Pancreas (tissue), 10 donors: ENCODE results near the gene PSAT1. TPM values are rescaled to one million over a fixed set of nuclear protein-coding genes. Genes with fewer than 3 reads are reported as not detected.

ENCODE experiments used
- ATAC-seq, 4 donors: fragments of 200-7000 bp; cut with Tn5 transposase; one replicate each; pipeline versions ENCODE4 v1.8.0 to v1.9.1; 2020; ENCODE audit warnings: mild to moderate bottlenecking in 4 of 4, moderate library complexity in 4 of 4
- DNase-seq, 6 donors: peaks; one replicate each; pipeline ENCODE4 v3.0.0-alpha.2; 2020
- FAIRE-seq: peaks from 2 replicates; lab custom pipeline; 2012; peaks lifted over from hg19 to GRCh38; lab: Jason Lieb, UNC
- H3K27ac ChIP-seq, 4 donors: fragments of 200-600 bp; sonication (generic); 1 replicate in 3 of 4; 2 replicates in 1 of 4; pipeline versions ENCODE4 v1.5.0 to v1.8.0; 2020
- H3K27me3 ChIP-seq, 4 donors: fragments of 200-600 bp; one replicate each; pipeline ENCODE4 v1.8.0; 2021
- H3K36me3 ChIP-seq, 3 donors: fragments of 200-600 bp; sonication (generic) in 1 of 3; one replicate each; pipeline versions ENCODE4 v1.5.0 to v1.8.0; 2020 to 2021
- H3K4me1 ChIP-seq, 3 donors: fragments of 200-600 bp; one replicate each; pipeline ENCODE4 v1.8.0; 2021
- H3K4me3 ChIP-seq, 4 donors: fragments of 200-600 bp; sonication (generic) in 2 of 4; one replicate each; pipeline versions ENCODE4 v1.5.0 to v1.8.0; 2020 to 2021
- H3K9me3 ChIP-seq, 4 donors: fragments of 200-600 bp; one replicate each; pipeline ENCODE4 v1.8.0; 2021
- WGBS, 2 donors: extraction: QIAGEN DNeasy Blood & Tissue Kit; methylation state at CpG; one replicate each; pipeline ENCODE4 v1.1.7; 2013; 5-methylcytosine and 5-hydroxymethylcytosine counted together
- intact Hi-C, 3 donors: fragments of 100-400 bp; cut with DNase I; formaldehyde crosslinking; loops; one replicate each; pipeline versions ENCODE4 v1.11.1 to v1.14.2; 2022
- polyA plus RNA-seq, 2 donors: library from polyadenylated mRNA; stranded (reverse); fragments of 200-250 nt; gene quantifications; one replicate each; pipeline ENCODE4 v1.2.3, GENCODE V29; 2013
- total RNA-seq, 6 donors: library from RNA; stranded (reverse); fragmentation: NEBNext Ultra II Directional in 4 of 6; extraction: Animal tissue kit (Norgen Biotek cat#: 25700) in 4 of 6; gene quantifications; one replicate each; pipeline versions ENCODE4 v1.2.1 to v1.2.4, GENCODE V29; 2021 to 2023
- TF ChIP-seq, protein P1 (sequence below), 4 donors: fragments of 200-600 bp; sonication (generic) in 3 of 4; IDR thresholded peaks; one replicate each; pipeline versions ENCODE4 v1.5.0 to v1.8.0; 2021; ENCODE audit warnings: antibody characterized with exemption in 4 of 4
- donor health status: healthy with polysubstance abuse.
- donor health status: DM: no; HTN: no; CAD: no; lungs with moderate emphysema.
- donor health status: DM: no; HTN: no; CAD: no.
- donor health status: control.
- donor health status: control.
- donor health status: Bipolar disorder and iron deficiency.
- donor health status: DM: yes; HTN: yes; CAD: no.
- donor health status: DM: no; HTN: no; CAD: no.
- donor health status: DM: no; HTN: no; CAD: no.
- donor health status: DM: yes; HTN: yes; CAD: no.

PSAT1 gene
- total and polyA plus RNA-seq, 8 donors, result 9.0 to 189 (median 23.9) TPM

GRCh38 chr9:78286125-78286524 lies 10.8 kb upstream of the PSAT1 start:
- ATAC-seq, result no peak

DNA sequence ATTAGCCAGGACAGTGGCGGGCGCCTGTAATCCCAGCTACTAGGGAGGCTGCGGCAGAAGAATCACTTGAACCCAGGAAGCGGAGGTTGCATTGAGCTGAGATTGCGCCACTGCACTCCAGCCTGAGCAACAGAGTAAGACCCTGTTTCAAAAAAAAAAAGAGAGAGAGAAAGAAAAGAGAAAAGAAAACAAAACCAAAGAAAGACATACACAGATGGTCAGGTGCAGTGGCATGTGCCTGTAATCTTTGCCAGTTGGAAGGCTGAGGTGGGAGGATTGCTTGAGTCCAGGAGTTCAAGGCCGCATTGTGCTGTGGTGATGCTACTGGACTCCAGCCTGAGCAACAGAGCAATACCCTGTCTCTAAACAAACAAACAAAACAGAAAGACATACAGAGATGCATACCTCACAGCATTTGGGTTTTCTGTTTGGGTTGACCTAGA lies 10.0 kb upstream of the PSAT1 start:
- Histone ChIP-seq H3K27me3 (no peaks in the 10 kb centered on the region), H3K4me1 (peaks cover 0 to 3% (median 0%) of the 10 kb centered on the region in 3 donors), H3K27ac (no peak overlapping the region), H3K4me3 (no peak overlapping the region), H3K9me3 (no peaks in the 10 kb centered on the region), H3K36me3 (no peaks in the 10 kb centered on the region)
- WGBS, 2 donors, result 92 to 99% methylated on average over 6 of the region's 6 CpGs
- DNase-seq, result no peak
- ATAC-seq, result no peak
- FAIRE-seq, result no peak
- intact Hi-C loops, result no loop called here
- TF ChIP-seq, protein P1, sequence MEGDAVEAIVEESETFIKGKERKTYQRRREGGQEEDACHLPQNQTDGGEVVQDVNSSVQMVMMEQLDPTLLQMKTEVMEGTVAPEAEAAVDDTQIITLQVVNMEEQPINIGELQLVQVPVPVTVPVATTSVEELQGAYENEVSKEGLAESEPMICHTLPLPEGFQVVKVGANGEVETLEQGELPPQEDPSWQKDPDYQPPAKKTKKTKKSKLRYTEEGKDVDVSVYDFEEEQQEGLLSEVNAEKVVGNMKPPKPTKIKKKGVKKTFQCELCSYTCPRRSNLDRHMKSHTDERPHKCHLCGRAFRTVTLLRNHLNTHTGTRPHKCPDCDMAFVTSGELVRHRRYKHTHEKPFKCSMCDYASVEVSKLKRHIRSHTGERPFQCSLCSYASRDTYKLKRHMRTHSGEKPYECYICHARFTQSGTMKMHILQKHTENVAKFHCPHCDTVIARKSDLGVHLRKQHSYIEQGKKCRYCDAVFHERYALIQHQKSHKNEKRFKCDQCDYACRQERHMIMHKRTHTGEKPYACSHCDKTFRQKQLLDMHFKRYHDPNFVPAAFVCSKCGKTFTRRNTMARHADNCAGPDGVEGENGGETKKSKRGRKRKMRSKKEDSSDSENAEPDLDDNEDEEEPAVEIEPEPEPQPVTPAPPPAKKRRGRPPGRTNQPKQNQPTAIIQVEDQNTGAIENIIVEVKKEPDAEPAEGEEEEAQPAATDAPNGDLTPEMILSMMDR (IDR thresholded peaks at IDR 0.05), result no peak

More at GRCh38 chr9:78286125-78286524, 10.8 kb upstream of the PSAT1 start:
- no peak for DNase-seq
- Histone ChIP-seq H3K36me3 (no peaks in the 10 kb centered on the region), H3K27me3 (no peaks in the 10 kb centered on the region), H3K4me1 (peaks cover 0 to 7% (median under 1%) of the 10 kb centered on the region in 3 donors), H3K27ac (no peak overlapping the region), H3K9me3 (no peaks in the 10 kb centered on the region), H3K4me3 (no peak overlapping the region)
- intact Hi-C loops, result no loop called here
- no peak for FAIRE-seq
- TF ChIP-seq, protein P1 (IDR thresholded peaks at IDR 0.05), result no peak

DNA sequence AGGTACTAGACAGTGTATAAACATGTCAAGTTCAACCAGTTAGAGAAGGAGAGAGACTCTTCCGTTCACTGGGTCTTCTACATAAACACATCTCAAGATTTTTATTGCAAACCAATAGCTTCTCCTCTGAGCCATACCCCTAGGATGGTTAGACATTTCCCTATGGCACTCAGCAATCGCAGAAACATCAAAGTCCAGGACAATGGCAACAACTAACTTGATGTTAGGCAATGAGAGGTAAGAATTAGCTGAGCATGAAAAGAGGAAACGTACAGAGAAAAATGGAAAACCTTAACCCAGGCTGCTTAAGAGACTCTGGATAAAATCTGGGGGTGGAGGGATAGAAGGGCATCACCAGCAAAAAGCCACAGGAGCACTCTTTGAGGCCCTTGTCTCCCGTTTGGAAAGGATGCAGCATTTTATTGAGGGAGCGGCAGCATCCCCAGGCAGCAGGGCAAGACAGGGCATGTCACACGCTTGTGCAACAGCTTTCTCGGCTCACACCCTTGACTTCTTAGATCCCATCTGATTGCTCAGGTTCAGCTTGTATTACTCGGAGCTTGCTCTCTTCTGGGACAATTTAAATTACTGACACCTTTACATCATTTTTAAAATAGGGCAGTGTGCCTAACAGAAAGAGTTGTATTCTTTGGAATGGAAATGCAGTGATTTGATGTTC lies 8.6 kb upstream of the PSAT1 start:
- 88 to 90% methylated on average over 8 of the region's 8 CpGs for WGBS, 2 donors

DNA sequence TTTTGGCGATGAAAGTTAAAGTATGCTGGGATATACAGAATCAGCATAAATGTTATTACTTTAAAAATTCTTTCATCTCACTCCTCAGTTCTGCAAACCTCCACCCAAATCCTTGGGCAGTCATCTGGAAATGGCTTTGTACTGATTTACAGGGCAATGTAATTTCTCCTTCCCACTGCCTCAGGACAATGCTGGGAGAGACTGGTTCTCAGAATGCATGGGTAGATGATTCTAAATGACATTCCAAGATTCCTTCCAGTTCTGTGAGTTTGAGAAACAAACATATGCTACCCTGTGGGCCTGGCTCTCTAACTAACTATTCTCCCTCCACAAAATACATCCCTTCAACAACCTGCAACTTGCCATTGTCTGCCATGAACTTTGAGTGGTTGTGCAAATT lies 7.5 kb upstream of the PSAT1 start:
- H3K27ac ChIP-seq, result no peak overlapping the region
- TF ChIP-seq, protein P1 (IDR thresholded peaks at IDR 0.05), result no peak
- ATAC-seq (no peak), DNase-seq (no peak), FAIRE-seq (no peak)
- 95 to 97% methylated on average over 1 of the region's 1 CpG for WGBS, 2 donors
- H3K9me3 ChIP-seq, result no peaks in the 10 kb centered on the region
- intact Hi-C loops, result no loop called here
- H3K4me3 ChIP-seq, result no peak overlapping the region
- no peaks in the 10 kb centered on the region for H3K4me1 ChIP-seq
- H3K27me3 ChIP-seq, result no peaks in the 10 kb centered on the region
- H3K36me3 ChIP-seq, result no peaks in the 10 kb centered on the region

More for the DNA sequence above, 8.6 kb upstream of the PSAT1 start:
- Histone ChIP-seq H3K4me3 (no peak overlapping the region), H3K4me1 (no peaks in the 10 kb centered on the region), H3K27me3 (no peaks in the 10 kb centered on the region), H3K27ac (no peak overlapping the region), H3K9me3 (no peaks in the 10 kb centered on the region), H3K36me3 (no peaks in the 10 kb centered on the region)
- TF ChIP-seq, protein P1 (IDR thresholded peaks at IDR 0.05), result no peak
- no peak for FAIRE-seq
- no peak for DNase-seq
- ATAC-seq, result no peak
- intact Hi-C loops, result no loop called here

GRCh38 chr9:78291240-78291925 lies 5.5 kb upstream of the PSAT1 start:
- intact Hi-C loops, result no loop called here
- Histone ChIP-seq H3K9me3 (no peaks in the 10 kb centered on the region), H3K36me3 (no peaks in the 10 kb centered on the region), H3K4me1 (peaks cover 0 to 4% (median 0%) of the 10 kb centered on the region in 3 donors), H3K27ac (no peak overlapping the region), H3K27me3 (no peaks in the 10 kb centered on the region), H3K4me3 (no peak overlapping the region)
- ATAC-seq, result no peak
- no peak for DNase-seq
- no peak for FAIRE-seq
- WGBS, 2 donors, result 85 to 87% methylated on average over 8 of the region's 8 CpGs
- TF ChIP-seq, protein P1 (IDR thresholded peaks at IDR 0.05), result no peak
